Stimulated activated CD4-positive, alpha-beta T cell treated with anti-CD3 and anti-CD28 coated beads, Interleukin-2, amount 100 ng/mL, for 4 hours (primary cell): ENCODE results near the gene SCD5.

Source experiments
- DNase-seq: peaks from one replicate; pipeline ENCODE4 v3.0.0-alpha.2; 2020; ENCODE audit warnings: low read depth

Gene SCD5

DNA sequence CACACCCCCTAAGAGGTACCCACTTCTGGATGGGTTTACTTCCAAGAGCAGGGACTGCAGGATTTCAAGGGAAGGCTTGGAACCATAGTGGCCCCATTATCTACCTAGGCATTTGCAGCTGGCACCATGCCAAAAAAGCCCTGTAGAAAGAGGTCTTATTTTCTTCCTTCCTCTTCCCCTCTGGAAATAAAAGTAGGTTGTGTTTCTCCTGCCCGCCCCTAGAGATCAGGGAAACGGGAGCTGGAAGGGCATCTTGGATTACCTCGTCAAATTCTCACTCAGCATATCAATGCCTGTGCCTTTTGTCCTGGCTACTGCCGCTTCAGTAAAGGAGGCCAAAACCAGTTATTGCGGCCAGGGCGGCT is 1.6 kb downstream of the SCD5 start:
- no peak for DNase-seq

DNA sequence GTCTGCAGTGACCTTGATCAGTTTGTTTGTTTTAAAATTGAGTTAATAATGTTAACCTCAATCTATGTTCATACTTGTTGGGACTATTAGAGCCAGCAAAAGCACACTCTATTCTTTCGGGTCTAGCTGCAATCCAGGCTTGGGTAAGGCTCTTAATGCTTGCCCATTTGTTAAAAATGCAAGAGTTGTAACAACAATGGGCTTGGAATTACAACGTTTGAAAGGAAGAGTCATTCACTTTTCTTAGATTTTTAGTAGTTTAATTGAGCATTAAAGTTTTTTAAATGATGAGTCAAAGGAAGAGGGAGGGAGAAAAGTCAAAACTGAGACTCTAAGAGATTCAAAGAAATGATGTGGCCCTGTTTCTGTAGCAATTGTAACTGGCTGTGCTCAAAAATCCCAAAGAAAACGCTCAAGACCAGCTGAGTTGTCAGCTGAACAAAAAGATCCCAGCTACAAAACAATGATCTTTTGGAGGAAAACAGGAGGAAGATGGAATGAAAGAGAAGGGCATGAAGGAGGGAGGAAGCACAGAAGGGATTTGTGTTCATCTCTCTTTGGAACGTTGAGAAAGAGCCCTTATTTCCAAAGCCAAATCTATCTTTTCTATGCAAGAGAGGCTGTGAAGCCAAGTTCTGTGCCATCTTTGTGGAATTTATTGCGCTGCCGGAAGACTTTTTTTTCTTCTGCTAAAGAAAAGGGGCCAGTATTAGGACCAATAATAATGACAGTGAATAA is 5.5 kb downstream of the SCD5 start:
- no peak for DNase-seq

DNA sequence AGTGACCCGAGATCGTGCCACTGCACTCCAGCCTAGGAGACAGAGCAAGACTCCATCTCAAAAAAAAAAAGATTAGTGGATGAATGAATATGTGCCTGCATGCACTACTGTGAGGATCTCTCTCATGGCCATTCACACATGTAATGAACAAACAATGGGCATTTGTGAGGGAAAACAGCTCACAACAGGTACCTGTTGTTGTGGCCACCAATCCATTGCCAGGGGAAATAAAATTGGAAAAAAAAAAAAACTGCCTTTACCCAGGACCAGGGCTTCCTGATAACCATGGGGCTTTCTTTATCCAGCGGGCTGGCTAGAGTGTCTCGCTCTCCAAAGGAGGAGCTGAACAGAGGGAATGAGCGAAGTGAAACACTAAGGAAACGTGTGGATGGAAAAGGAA is 7.4 kb downstream of the SCD5 start:
- no peak for DNase-seq

DNA sequence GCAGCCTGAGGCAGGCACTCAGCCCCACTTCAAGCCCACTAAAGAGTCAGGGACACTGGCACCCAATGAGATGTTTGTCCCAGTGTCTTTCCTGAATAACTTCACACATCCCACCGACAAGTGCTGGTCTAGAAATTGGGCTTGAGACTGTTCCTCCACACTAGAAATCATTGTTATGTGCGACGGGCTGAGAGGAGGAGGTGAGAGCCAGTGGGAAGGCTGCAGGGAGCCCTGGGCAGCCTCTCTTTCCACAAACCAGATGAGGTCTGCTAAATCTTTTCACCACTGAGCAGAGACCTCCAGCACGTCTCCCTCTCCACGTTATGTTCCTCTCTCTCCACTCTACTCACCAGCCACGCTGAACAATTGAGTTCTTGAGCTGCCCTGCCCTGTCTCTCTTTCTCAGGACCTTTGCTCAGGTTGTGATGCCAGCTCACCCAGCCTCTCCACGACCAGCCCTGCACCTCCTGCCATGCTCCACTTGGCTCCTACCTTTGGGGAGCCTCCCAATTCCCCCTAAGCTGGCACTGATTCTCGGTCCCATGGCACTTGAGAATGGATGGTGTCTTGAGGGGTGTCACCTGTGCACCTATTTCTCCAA is 8.4 kb downstream of the SCD5 start:
- no peak for DNase-seq

DNA sequence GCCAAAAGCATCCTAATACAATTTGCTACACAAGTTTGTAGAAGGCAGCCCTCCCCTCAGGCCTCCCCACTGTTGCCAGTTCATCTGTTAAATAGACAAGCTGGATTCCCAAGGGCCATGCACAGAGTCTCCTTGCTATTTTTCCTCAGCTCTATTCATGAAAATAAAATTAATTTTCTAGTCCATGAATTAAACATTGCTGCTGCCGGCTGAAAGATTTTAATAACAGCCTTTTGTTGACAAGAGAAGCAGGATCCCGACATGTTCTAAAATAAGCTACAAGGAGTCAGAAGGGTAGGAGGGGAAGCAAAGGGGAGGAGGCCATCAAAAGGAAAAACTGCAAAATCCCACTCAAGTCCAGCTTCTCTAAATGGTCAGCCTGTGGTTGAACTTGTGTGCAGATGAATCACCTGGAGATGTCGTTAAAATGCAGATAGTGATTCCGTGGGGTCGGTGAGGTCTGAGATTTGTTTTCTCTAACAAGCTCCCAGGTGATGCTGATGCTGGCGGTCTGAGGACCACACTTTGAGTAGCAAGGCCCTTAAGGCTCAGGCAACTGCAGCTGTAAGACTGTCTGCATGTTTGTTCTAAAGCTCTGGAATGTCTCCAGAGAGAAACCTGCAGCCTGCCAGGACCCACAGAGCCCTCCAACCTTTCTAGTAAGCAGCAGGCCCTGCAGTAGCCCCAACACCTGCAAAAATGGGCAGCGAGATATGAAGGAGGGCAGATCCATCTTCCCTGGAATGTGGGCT is 9.4 kb downstream of the SCD5 start:
- no peak for DNase-seq

DNA sequence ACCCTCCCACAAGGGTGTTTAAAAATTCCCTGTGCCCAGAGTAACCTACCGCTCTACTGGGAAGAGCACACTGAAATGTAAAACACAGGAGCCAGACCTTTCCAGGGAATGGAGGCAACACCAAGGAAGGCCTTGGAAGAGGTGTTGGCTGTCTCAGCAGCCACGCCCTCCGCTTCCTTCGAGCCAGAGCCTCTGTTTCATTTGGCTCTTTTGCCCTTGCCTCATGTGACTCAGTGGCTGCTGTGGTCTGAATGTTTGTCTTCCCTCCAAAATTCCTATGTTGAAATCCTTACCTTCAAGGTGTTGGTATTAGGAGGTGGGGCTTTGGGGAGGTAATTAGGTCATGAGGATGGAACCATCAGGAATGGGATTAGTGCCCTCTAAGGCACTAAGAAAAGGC is 11.3 kb downstream of the SCD5 start:
- DNase-seq: no peak

DNA sequence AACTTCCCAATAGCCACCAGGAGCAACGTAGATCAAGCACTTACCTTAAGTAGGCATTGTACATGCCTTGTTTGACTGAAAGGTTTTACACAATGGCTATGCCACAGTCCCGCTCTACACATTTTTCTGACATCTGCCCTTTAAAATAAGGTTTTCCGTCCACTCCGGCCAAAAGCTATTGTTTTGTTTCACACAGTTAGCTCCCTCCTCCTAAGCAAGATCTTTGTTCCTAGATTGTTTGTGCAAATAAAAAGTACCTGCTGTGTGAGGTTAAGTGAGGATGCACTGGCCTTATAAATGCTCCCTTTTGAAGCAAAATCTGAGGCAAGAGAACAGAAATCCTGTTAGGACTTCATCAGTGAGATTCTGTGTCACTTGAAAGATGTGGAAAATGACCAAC is 11.8 kb downstream of the SCD5 start:
- no peak for DNase-seq

DNA sequence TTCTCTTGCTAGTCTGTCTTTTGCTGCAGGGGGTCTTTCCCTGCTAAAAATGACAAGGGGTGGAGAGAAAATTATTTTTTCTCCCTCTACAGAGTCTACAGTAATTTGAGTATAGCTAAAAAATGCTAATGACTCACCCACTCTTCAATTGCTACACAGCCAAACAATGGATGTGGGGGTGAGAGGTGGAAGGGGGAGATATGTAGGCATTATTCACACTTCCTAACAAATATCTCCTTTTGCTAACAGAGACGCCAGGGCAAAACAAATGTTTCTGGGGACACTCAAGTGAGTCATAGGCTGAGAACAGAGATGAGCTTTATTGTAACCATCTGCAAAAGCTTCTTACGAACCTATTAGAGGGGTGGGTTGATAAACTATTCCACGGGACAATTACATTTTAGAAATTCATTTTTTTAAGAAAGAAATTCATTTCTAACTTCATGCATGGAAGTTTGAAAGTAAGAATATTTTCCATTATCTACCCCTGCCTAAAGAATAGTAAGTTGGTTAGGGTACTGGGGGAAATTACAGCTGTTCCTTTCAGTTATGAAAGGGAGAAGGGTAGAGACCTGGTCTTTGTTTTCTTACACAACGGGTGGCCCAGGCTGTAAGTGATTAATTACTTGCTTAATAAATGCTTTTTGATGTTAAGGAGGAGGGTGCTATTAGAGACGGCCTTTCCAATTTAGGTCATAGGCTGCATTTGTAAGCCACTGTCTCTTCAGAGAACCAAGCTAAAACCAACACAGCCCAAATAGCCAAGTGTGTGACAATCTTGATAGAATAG is 12.8 kb downstream of the SCD5 start:
- DNase-seq: no peak

DNA sequence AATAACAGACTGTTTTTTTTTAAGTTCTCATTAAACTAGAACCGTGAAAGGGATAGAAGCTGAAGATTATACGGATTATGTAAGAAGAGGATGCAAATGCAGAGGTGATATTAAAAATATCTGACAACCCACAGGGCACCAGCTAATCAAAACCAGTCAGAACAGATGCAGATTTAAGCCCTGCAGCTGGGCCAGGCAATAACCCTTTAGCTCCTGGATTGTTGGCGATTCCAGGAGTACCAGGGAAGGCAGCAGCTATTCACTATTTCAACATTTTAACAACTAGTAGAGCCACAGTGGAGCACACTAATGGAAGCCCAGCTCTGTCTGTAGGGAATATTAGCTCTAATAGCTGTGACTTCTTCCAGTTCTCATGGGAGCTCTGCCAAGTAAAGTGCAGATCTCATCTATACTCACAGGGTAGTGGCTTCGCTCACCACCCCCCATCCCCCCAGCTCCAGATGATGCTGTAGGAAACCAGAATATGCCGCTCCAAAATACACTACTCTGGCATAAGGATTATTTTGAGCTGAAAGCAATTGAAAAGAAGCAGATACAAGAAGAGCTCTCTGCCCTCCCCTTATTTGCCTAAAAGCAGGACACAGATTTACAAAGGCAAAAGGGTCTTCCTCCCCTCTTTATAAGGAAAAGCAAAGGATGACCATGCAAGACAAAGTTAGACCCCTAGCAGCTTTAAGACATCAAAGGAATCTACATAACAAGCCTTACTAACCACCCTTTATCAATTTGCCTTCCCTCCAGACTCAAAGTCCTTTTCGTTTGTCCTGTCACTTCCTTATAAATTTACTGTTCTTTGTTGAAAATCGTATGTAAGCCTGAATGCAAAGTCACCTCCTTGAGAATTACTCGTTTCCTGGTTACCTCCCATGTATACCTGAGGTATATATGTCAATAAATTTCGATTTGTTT is 13.7 kb downstream of the SCD5 start:
- DNase-seq: no peak

DNA sequence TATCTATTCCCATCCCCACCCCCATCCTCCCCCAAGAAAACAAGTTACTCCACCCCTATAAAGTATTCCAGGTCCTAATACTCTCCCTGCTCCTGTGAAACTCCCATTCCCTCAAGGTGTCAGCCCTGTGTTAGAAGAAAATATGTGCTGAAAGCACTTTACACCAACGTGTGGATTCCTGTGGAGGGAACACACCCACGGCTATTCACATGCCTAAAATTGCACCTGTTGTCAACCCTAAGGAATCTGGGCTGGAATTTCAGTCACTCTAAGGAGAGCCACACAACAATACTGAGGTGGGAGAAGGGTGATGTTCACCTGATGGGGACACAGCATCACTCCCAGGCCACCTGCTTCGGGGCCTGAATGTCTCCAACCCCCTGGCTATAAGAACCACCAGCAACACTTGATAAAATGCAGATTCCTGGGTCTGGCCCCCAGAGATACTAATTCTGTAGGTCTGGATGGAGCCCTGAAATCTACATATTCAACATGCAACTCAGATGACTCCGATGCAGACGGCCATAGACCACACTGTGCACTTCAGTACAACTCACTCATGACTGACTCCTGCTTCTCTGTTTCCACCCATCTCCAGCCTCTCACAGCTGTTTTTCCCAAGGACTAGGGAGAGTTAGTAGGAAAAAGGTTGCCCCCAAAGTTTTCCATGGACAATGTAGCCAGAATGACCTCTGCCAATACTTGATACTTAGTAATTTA is 15.8 kb downstream of the SCD5 start:
- no peak for DNase-seq

DNA sequence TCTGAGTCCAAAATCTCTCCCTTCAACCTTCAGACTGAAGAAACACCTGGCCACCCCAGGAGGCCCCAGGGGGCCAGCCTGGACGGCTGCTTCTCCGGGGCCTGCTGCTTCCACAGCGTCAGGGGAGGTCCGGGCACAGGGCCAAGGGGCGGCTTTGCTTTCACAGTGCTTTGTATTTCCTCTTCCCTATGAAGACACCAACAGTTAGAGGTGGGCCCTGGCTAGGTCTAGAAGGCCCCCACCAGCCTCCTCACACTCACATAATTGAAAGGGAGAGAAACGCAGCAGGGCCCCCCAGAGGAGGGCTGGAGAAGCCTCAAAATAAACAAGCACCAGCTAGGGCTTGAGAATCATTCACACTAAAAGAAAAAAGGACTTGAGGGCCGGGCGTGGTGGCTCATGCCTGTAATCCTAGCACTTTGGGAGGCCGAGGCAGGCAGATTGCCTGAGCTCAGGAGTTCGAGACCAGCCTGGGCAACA is 17.8 kb downstream of the SCD5 start:
- no peak for DNase-seq

DNA sequence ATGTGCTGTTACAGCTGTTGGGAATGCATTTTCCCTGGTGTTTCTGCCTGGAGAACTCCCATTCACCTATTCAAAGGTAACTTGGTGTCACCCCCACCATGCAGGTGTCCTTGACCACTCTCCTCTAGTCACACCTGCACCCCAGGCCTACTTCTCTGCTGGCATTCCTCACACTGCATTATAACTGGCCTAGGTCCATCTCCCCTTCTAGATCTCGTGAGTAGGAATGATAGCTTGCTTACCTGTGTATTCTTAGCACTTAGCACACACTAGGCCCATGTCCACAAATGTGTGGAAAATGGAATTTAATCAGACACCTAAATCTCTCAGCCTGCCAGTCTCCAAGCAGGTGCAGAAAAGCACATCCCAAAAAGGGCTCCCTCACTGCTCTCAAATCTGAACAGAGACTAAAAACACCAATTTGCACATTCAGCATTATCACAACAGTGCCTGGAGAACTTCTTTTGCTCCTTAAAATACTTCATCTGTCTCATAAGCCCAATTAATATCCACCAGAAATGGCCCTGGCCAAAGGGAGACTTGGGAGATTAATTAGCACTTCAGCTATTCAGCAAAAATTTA is 18.3 kb downstream of the SCD5 start:
- no peak for DNase-seq

DNA sequence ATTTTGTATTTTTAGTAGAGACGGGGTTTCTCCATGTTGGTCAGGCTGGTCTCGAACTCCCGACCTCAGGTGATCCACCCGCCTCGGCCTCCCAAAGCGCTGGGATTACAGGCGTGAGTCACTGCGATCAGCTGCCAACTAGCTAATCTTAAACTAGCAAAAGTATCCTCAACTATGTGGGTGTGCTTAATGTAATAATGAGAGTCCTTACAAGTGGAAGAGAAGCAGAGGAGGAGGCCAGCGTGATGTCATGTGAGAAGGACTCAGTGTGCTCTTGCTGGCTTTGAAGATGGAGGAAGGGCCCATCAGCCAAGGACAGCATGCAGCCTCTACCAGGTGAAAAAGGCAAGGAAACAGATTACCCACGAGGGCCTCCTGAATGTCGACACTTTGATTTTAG is 19.6 kb downstream of the SCD5 start:
- no peak for DNase-seq

DNA sequence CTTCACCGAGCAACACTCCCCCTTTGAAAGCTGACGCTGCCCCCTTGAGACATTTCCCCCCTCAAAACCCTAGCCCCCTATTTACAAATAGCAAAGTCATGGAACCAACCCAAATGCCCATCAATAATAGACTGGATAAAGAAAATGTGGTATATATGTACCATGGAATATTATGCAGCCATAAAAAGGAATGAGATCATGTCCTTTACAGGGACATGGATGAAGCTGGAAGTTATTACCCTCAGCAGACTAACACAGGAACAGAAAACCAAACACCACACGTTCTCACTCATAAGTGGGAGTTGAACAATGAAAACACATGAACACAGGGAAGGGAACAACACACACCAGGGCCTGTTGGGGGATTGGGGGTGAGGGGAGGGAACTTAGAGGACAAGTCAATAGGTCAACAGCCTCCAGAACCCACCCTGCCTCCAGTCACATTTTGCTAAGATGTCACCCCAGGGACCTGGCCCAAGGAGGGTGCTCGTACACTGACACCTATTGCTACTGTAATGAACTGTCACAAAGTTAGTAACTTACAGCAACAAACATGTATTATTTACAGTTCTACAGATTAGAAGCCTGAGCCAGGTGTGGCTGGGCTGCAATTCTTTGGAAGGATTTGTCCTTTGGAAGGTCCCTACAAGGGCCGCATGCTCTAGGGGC is 20.6 kb downstream of the SCD5 start:
- DNase-seq: no peak

DNA sequence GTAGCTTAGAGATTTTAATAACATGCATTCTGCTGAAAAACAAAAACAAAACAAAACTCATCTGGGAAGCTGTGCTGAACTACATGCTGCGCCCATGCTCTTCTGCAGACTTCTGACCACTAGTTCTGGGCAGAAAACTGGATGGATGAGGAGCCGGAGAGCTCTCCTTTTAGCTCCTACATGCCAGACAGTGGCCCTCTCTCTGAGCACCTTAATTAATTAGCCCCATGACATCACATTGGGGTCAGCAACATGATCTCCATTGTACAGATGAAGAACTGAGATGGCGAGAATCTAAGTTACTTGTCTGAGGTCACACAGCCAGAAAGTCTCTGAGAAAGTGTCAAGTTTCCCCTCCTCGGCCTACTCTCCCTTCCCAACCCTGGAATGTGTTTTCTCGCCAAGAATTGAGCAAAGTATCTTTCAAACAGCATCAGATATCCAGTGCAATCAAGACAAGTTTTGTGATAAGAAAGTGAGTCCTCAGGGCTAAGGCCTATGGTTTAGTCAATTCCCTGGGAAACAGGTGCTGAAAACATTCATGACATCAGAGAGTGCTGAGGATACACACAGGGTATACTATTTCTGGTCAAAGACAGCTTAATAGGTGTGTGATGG is 21.6 kb downstream of the SCD5 start:
- DNase-seq: no peak

DNA sequence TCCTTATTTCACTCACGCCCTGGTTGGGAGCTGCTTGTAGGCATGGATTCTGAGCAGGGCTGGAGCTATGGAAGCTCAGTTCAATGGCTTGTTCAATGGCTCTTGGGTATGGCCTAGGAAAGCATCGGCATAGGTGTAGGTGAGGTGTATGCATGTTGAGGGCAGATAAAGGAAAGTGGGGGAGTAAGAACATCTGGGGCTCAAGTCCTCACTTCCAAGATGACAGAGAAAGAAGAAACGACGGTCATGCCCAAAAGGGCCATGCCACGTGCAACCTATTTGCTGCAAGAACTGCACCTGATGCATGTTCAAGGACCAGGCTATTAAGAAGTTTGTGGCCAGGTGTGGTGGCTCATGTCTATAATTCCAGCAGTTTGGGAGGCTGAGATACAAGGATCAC is 23.4 kb downstream of the SCD5 start:
- no peak for DNase-seq

DNA sequence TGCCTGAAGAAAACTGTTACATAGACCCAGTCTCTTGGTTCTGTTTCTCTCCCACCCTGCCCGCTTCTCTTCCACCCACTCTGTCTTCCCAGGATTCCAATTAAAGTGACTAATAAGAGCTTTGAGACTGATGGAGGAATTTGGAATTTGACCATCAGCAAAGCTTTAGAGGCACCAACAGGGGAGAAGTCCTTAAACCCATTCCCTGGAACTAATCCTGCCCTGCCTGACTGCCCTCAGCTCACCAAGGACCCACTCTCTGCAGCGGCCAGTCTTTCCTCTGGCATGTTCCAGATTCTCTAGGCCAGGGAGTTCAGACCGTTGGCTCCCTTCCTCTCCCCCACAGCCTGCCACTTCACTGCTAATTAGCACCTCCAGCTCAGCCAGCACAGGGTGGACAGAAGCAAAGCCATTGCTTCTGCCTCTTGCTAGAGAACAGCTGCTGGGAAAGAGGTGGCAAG is 23.9 kb downstream of the SCD5 start:
- no peak for DNase-seq

DNA sequence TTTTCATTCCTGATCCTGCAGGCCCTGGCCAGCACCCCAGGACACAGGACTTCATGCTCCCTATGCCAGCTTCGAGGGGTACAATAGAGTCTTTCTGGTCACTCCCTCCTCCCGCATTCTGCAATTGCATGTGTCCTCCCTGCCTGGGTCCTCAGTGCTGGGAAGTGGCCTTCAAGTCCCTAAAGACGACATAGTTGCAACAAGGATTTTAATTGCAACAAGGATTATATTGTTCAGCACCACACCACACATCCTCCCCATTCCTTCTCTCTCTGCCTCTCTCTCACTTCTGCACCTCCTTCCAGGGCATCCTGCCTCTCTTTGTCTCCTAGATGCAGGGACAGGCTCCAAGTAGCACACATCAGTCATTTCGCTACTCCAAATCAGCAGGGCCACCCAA is 25.5 kb downstream of the SCD5 start:
- no peak for DNase-seq

DNA sequence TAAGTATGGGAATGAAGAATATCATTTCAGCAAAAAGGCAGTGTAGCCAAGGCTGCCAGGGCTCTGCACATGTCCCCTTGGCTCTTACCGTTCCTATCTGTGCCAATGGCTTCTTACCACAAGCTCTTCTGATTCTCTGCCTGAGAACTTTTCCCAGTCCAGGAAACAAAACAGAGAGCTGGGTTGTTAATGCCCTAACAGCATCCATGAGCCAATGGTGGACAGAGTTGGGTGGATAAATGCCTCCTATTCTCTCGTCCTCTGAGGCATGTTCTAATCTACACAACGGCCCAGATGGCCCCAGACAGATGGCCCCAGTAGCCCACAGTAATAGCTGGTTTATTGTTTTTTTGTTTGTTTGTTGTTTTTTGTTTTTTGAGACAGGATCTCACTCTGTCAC is 28.0 kb downstream of the SCD5 start:
- no peak for DNase-seq
